SK-N-SH treated with all-trans-retinoic acid at 6 μM for 48 hours (cell line): ENCODE results near the gene FUT7.

Source experiments
- ATAC-seq: fragments of 200-7000 bp; cut with Tn5 transposase; 3 replicates; pipeline ENCODE4 v1.9.1; 2020; ENCODE audit warnings: mild to moderate bottlenecking, moderate library complexity
- ARNTL ChIP-seq: fragments of 450-650 bp; formaldehyde crosslinking; IDR thresholded peaks from 2 replicates; pipeline ENCODE4 v1.5.0; 2020; ENCODE audit warnings: low read depth, mild to moderate bottlenecking, moderate library complexity, borderline replicate concordance
- BACH2 ChIP-seq: fragments of 250-450 bp; sonication (Bioruptor Pico); IDR thresholded peaks from 2 replicates; pipeline ENCODE4 v1.9.0; 2021; ENCODE audit warnings: mild to moderate bottlenecking, borderline replicate concordance
- CREB5 ChIP-seq: fragments of 250-450 bp; sonication (Bioruptor Pico); IDR thresholded peaks from 2 replicates; pipeline ENCODE4 v1.5.1; 2020; ENCODE audit warnings: low read depth, mild to moderate bottlenecking, moderate library complexity
- CSDC2 ChIP-seq: fragments of 250-450 bp; sonication (Bioruptor Pico); IDR thresholded peaks from 2 replicates; pipeline ENCODE4 v1.5.0; 2020; ENCODE audit warnings: mild to moderate bottlenecking, moderate library complexity
- CSRNP3 ChIP-seq: fragments of 250-450 bp; sonication (Bioruptor Pico); IDR thresholded peaks from 2 replicates; pipeline ENCODE4 v1.5.1; 2021; ENCODE audit warnings: mild to moderate bottlenecking, moderate library complexity
- ISL1 ChIP-seq: fragments of 250-450 bp; sonication (Bioruptor Pico); IDR thresholded peaks from 2 replicates; pipeline ENCODE4 v2.1.2; 2022; ENCODE audit warnings: mild to moderate bottlenecking, moderate library complexity
- OSR1 ChIP-seq: fragments of 250-450 bp; sonication (Bioruptor Pico); IDR thresholded peaks from 2 replicates; pipeline ENCODE4 v1.8.0; 2022; ENCODE audit warnings: moderate library complexity, mild to moderate bottlenecking, inconsistent platforms
- PATZ1 ChIP-seq: fragments of 250-450 bp; sonication (Bioruptor Pico); IDR thresholded peaks from 2 replicates; pipeline ENCODE4 v1.8.0; 2020; ENCODE audit warnings: mild to moderate bottlenecking, moderate library complexity, borderline replicate concordance
- POU6F1 ChIP-seq: fragments of 250-450 bp; sonication (Bioruptor Pico); IDR thresholded peaks from 2 replicates; pipeline ENCODE4 v1.8.0; 2021; ENCODE audit warnings: low read depth, mild to moderate bottlenecking, moderate library complexity, borderline replicate concordance
- PPARA ChIP-seq: fragments of 250-450 bp; sonication (Bioruptor Pico); IDR thresholded peaks from 2 replicates; pipeline ENCODE4 v1.5.0; 2020; ENCODE audit warnings: mild to moderate bottlenecking, borderline replicate concordance
- SNAI2 ChIP-seq: fragments of 250-450 bp; sonication (Bioruptor Pico); IDR thresholded peaks from 2 replicates; pipeline ENCODE4 v1.5.0; 2020; ENCODE audit warnings: mild to moderate bottlenecking, moderate library complexity
- TSHZ2 ChIP-seq: fragments of 250-450 bp; sonication (Bioruptor Pico); IDR thresholded peaks from 2 replicates; pipeline ENCODE4 v1.5.0; 2020; ENCODE audit warnings: mild to moderate bottlenecking, moderate library complexity
- ZC3H10 ChIP-seq: fragments of 250-450 bp; sonication (Bioruptor Pico); IDR thresholded peaks from 2 replicates; pipeline ENCODE4 v1.5.1; 2021; ENCODE audit warnings: mild to moderate bottlenecking, moderate library complexity
- ZFP3 ChIP-seq: fragments of 250-450 bp; sonication (Bioruptor Pico); IDR thresholded peaks from 2 replicates; pipeline ENCODE4 v1.5.0; 2020; ENCODE audit warnings: mild to moderate bottlenecking, moderate library complexity
- ZFP30 ChIP-seq: fragments of 450-650 bp; formaldehyde crosslinking; IDR thresholded peaks from 2 replicates; pipeline ENCODE4 v1.5.0; 2022; ENCODE audit warnings: mild to moderate bottlenecking, moderate library complexity
- ZNF565 ChIP-seq: fragments of 450-650 bp; formaldehyde crosslinking; conservative IDR thresholded peaks from 2 replicates; pipeline ENCODE4 v1.5.0; 2020; ENCODE audit warnings: low read depth, mild to moderate bottlenecking, moderate library complexity
- ZNF70 ChIP-seq: fragments of 450-650 bp; formaldehyde crosslinking; IDR thresholded peaks from 2 replicates; pipeline ENCODE4 v1.5.0; 2020; ENCODE audit warnings: mild to moderate bottlenecking, moderate library complexity
- ZNF8 ChIP-seq: fragments of 450-650 bp; formaldehyde crosslinking; IDR thresholded peaks from 2 replicates; pipeline ENCODE4 v1.5.0; 2020; ENCODE audit warnings: mild to moderate bottlenecking, moderate library complexity

The FUT7 gene

GRCh38 chr9:137039611-137040366, 7.9 kb upstream of the FUT7 start (continued):
- TF ChIP-seq TSHZ2 (CRISPR knock-in tag) (no peak), OSR1 (CRISPR knock-in tag) (no peak), POU6F1 (CRISPR knock-in tag) (no peak)
- TF ChIP-seq, all 23 proteins: peak for 0

- ATAC-seq: no peak
- TF ChIP-seq PPARA (CRISPR knock-in tag) (no peak), OSR1 (CRISPR knock-in tag) (no peak), BACH2 (no peak), CSDC2 (CRISPR knock-in tag) (no peak), TSHZ2 (CRISPR knock-in tag) (no peak), ZNF70 (CRISPR knock-in tag) (no peak), ZFP30 (CRISPR knock-in tag) (no peak), ZC3H10 (no peak), CREB5 (no peak), SNAI2 (CRISPR knock-in tag) (no peak)
Observed at GRCh38 chr9:137038916-137039315, 7.0 kb upstream of the FUT7 start.

GRCh38 chr9:137037483-137037882, 5.6 kb upstream of the FUT7 start:
- ATAC-seq: no peak
- no peak for TF ChIP-seq ARNTL (CRISPR knock-in tag)
- TF ChIP-seq SNAI2 (CRISPR knock-in tag): no peak
- TF ChIP-seq BACH2: no peak
- no peak for TF ChIP-seq TSHZ2 (CRISPR knock-in tag)
- no peak for TF ChIP-seq CSRNP3
- TF ChIP-seq POU6F1 (CRISPR knock-in tag): no peak
- no peak for TF ChIP-seq ZNF565 (CRISPR knock-in tag)
- no peak for TF ChIP-seq OSR1 (CRISPR knock-in tag)
- TF ChIP-seq ZNF8 (CRISPR knock-in tag): no peak
- TF ChIP-seq PATZ1 (CRISPR knock-in tag): no peak
- no peak for TF ChIP-seq ZFP3 (CRISPR knock-in tag)
- no peak for TF ChIP-seq ISL1 (CRISPR knock-in tag)
